GM23338 (cell line): ENCODE results near the gene NFIA. TPM values are rescaled to one million over a fixed set of nuclear protein-coding genes. Genes with fewer than 3 reads are reported as not detected.

Source experiments
- ATAC-seq: fragments of 200-7000 bp; cut with Tn5 transposase; 3 replicates; pipeline ENCODE4 v1.9.1; 2020
- DNase-seq: peaks from one replicate; pipeline ENCODE4 v3.0.0-alpha.2; 2015; ENCODE audit warnings: low spot score
- H2AFZ ChIP-seq: fragments of 200-600 bp; sonication (generic); 2 replicates; pipeline ENCODE4 v1.8.0; 2016; ENCODE audit warnings: antibody characterized with exemption, mild to moderate bottlenecking, moderate library complexity
- H3F3A ChIP-seq: fragments of 200-600 bp; sonication (generic); replicated peaks from 2 replicates; pipeline ENCODE4 v1.8.0; 2017; ENCODE audit warnings: antibody characterized with exemption, mixed run types, low read depth
- H3K27ac ChIP-seq: fragments of 200-600 bp; sonication (generic); 2 replicates; pipeline ENCODE4 v1.6.1; 2016; ENCODE audit warnings: low read depth
- H3K27me3 ChIP-seq: fragments of 200-600 bp; sonication (generic); 2 replicates; pipeline ENCODE4 v1.8.0; 2016; ENCODE audit warnings: mild to moderate bottlenecking, mixed run types, moderate library complexity; ENCODE audit not compliant: insufficient read depth
- H3K36me3 ChIP-seq: fragments of 200-600 bp; sonication (generic); 2 replicates; pipeline ENCODE4 v1.8.0; 2016; ENCODE audit warnings: mild to moderate bottlenecking; ENCODE audit not compliant: insufficient read depth
- H3K4me1 ChIP-seq: fragments of 200-600 bp; sonication (generic); 2 replicates; pipeline ENCODE4 v1.8.0; 2016; ENCODE audit warnings: mild to moderate bottlenecking, moderate library complexity; ENCODE audit not compliant: insufficient read depth
- H3K4me2 ChIP-seq: fragments of 200-600 bp; sonication (generic); 2 replicates; pipeline ENCODE4 v1.7.1; 2017; ENCODE audit warnings: mixed run types
- H3K4me3 ChIP-seq: fragments of 200-600 bp; sonication (generic); 2 replicates; pipeline ENCODE4 v1.6.1; 2016; ENCODE audit warnings: mixed run types
- H3K79me2 ChIP-seq: fragments of 200-600 bp; sonication (generic); replicated peaks from 2 replicates; pipeline ENCODE4 v1.8.0; 2017; ENCODE audit warnings: mild to moderate bottlenecking; ENCODE audit not compliant: insufficient read depth
- H3K9me2 ChIP-seq: fragments of 200-600 bp; sonication (generic); 2 replicates; pipeline ENCODE4 v1.8.0; 2017; ENCODE audit not compliant: insufficient read depth
- H4K20me1 ChIP-seq: fragments of 200-600 bp; sonication (generic); replicated peaks from 2 replicates; pipeline ENCODE4 v1.8.0; 2017; ENCODE audit warnings: mild to moderate bottlenecking; ENCODE audit not compliant: insufficient read depth
- H3K27ac Mint-ChIP-seq: 2 replicates; pipeline ENCODE4 v1.8.0; 2020; ENCODE audit warnings: inconsistent platforms, mild to moderate bottlenecking, moderate library complexity, mixed read lengths
- H3K27me3 Mint-ChIP-seq: 3 replicates; pipeline ENCODE4 v1.8.0; 2022; ENCODE audit warnings: low read depth, mild to moderate bottlenecking, moderate library complexity, mixed read lengths, inconsistent platforms; ENCODE audit not compliant: insufficient read depth, poor library complexity
- H3K36me3 Mint-ChIP-seq: 3 replicates; pipeline ENCODE4 v1.8.0; 2021; ENCODE audit warnings: low read depth, mild to moderate bottlenecking, inconsistent platforms, moderate library complexity, mixed read lengths
- H3K4me1 Mint-ChIP-seq: 3 replicates; pipeline ENCODE4 v1.8.0; 2020; ENCODE audit warnings: mild to moderate bottlenecking, inconsistent platforms, mixed read lengths
- H3K4me3 Mint-ChIP-seq: 3 replicates; pipeline ENCODE4 v1.8.0; 2021; ENCODE audit warnings: moderate library complexity, mild to moderate bottlenecking, inconsistent platforms, mixed read lengths
- H3K9me3 Mint-ChIP-seq: 3 replicates; pipeline ENCODE4 v1.8.0; 2020; ENCODE audit warnings: moderate library complexity, mild to moderate bottlenecking, inconsistent platforms, mixed read lengths
- CREB1 ChIP-seq: fragments of 250-450 bp; sonication (Bioruptor Pico); IDR thresholded peaks from 2 replicates; pipeline ENCODE4 v1.5.0; 2020; ENCODE audit warnings: low read depth, mild to moderate bottlenecking, moderate library complexity
- CTCF ChIP-seq, 2 experiments: fragments of 200-600 bp in 1 of 2; sonication (generic) in 1 of 2; conservative IDR thresholded peaks; 2 replicates each; pipeline versions ENCODE4 v1.5.1 to v1.6.1; 2016 to 2017; ENCODE audit warnings: antibody characterized with exemption in 2 of 2, low read depth in 2 of 2, mild to moderate bottlenecking in 2 of 2, moderate library complexity in 1 of 2
- ETS1 ChIP-seq: IDR thresholded peaks from 2 replicates; pipeline ENCODE4 v1.6.1; 2016; ENCODE audit warnings: antibody characterized with exemption
- EZH2 ChIP-seq: fragments of 200-600 bp; sonication (generic); IDR thresholded peaks from one replicate; pipeline ENCODE4 v1.8.0; 2017; ENCODE audit warnings: antibody characterized with exemption, mild to moderate bottlenecking, low read depth; ENCODE audit not compliant: unreplicated experiment
- EZH2phosphoT487 ChIP-seq: fragments of 200-600 bp; sonication (generic); IDR thresholded peaks from one replicate; pipeline ENCODE4 v1.8.1; 2018; ENCODE audit warnings: antibody characterized with exemption; ENCODE audit not compliant: unreplicated experiment
- JUNB ChIP-seq: IDR thresholded peaks from one replicate; pipeline ENCODE4 v1.6.1; 2016; ENCODE audit warnings: antibody characterized with exemption; ENCODE audit not compliant: unreplicated experiment
- NANOG ChIP-seq: IDR thresholded peaks from 2 replicates; pipeline ENCODE4 v1.6.1; 2016; ENCODE audit warnings: antibody characterized with exemption, borderline replicate concordance
- POLR2AphosphoS5 ChIP-seq: IDR thresholded peaks from 2 replicates; pipeline ENCODE4 v1.6.1; 2016; ENCODE audit warnings: antibody characterized with exemption, low read depth
- REST ChIP-seq: IDR thresholded peaks from one replicate; pipeline ENCODE4 v1.6.1; 2018; ENCODE audit warnings: antibody characterized with exemption; ENCODE audit not compliant: unreplicated experiment
- STAT1 ChIP-seq: IDR thresholded peaks from one replicate; pipeline ENCODE4 v1.6.1; 2016; ENCODE audit warnings: antibody characterized with exemption; ENCODE audit not compliant: unreplicated experiment
- ZNF114 ChIP-seq: fragments of 250-450 bp; sonication (Bioruptor Pico); IDR thresholded peaks from 2 replicates; pipeline ENCODE4 v1.5.0; 2020; ENCODE audit warnings: mild to moderate bottlenecking, moderate library complexity
- ZNF331 ChIP-seq: fragments of 250-450 bp; sonication (Bioruptor Pico); IDR thresholded peaks from 2 replicates; pipeline ENCODE4 v1.5.0; 2020; ENCODE audit warnings: low read depth, mild to moderate bottlenecking, moderate library complexity
- ZNF462 ChIP-seq: fragments of 250-450 bp; sonication (Bioruptor Pico); IDR thresholded peaks from 2 replicates; pipeline ENCODE4 v1.5.0; 2020; ENCODE audit warnings: mild to moderate bottlenecking, moderate library complexity
- polyA plus RNA-seq: library from polyadenylated mRNA; unstranded; fragments of >200 nt; fragmentation: Nextera tagmentation; extraction: Ambion mirVana; gene quantifications from 2 replicates; pipeline ENCODE4 v1.2.1, GENCODE V29; 2016
- total RNA-seq: library from RNA; depleted of rRNA; stranded (reverse); fragments of >200 nt; shearing (Covaris generic); gene quantifications from 2 replicates; pipeline ENCODE4 v1.2.3, GENCODE V29; 2014

NFIA gene
- total and polyA plus RNA-seq, 2 experiments from 2014 or later = 0.97 to 2.3 TPM

GRCh38 chr1:61459345-61459744, 377.0 kb downstream of the NFIA start:
- Mint-ChIP-seq H3K4me1 (peaks cover 53% of the 10 kb centered on the region), H3K27me3 (peaks cover 6% of the 10 kb centered on the region), H3K27ac (0 out of 2 replicates have a peak overlapping the region, but pooled peaks have one; percentile 11), H3K9me3 (no peaks in the 10 kb centered on the region; the same call in 2 of the 3 replicates), H3K36me3 (no peaks in the 10 kb centered on the region), H3K4me3 (no peak overlapping the region)
- Histone ChIP-seq H3K79me2 (no peaks in the 10 kb centered on the region), H2AFZ (no peak overlapping the region), H3K9me2 (no peaks in the 10 kb centered on the region), H3K4me2 (peak overlapping the region; percentile 35), H3K4me3 (no peak overlapping the region), H3K27me3 (peaks cover 3% of the 10 kb centered on the region; the same call in 1 of the 2 replicates), H3K4me1 (peaks cover 65% of the 10 kb centered on the region), H3K36me3 (no peaks in the 10 kb centered on the region), H3K27ac (no peak overlapping the region), H3F3A (no peaks in the 10 kb centered on the region), H4K20me1 (no peaks in the 10 kb centered on the region)
- no peak for TF ChIP-seq CREB1
- no peak for TF ChIP-seq STAT1
- TF ChIP-seq ZNF114 (CRISPR knock-in tag) = no peak
- no peak for TF ChIP-seq POLR2AphosphoS5
- no peak for TF ChIP-seq ZNF331 (CRISPR knock-in tag)
- TF ChIP-seq JUNB = no peak
- no peak for TF ChIP-seq CTCF (conservative IDR thresholded peaks at IDR 0.05; ENCODE audit: low read depth in 2 of 2)
- TF ChIP-seq ETS1 = no peak
- TF ChIP-seq ZNF462 (CRISPR knock-in tag) = no peak
- TF ChIP-seq EZH2 = no peak
- TF ChIP-seq EZH2phosphoT487 = no peak
- TF ChIP-seq REST = no peak
- no peak for TF ChIP-seq NANOG
- no peak for DNase-seq
- peak; percentile 45 for ATAC-seq
